ENCODE results near the gene ZNF497. TPM values are rescaled to one million over a fixed set of nuclear protein-coding genes. Genes with fewer than 3 reads are reported as not detected.

ZNF497 gene
- total and polyA plus RNA-seq, 2 donors (not counting 1 experiment from before 2014, with no cell fraction given), result 1.6 to 2.7 TPM

- TF ChIP-seq EZH2 (IDR thresholded peaks at IDR 0.05; ENCODE audit: borderline replicate concordance, insufficient read depth, low read depth, low read length, poor library complexity, severe bottlenecking) (no peak), CTCF (IDR thresholded peaks at IDR 0.05) (no peak)
- Histone ChIP-seq H4K20me1 (ENCODE audit: control insufficient read depth, insufficient read depth, low read length, poor library complexity, severe bottlenecking) (no peaks in the 10 kb centered on the region), H2AFZ (ENCODE audit: insufficient read depth, low read depth, low read length, poor library complexity, severe bottlenecking) (peak overlapping the region; percentile 45), H3K9me3 (ENCODE audit: control extremely low read depth in 1 of 3, control insufficient read depth in 2 of 3, insufficient read depth in 1 of 3, low read length in 2 of 3) (no peaks in the 10 kb centered on the region), H3K36me3 (replicated peaks in 1 of 2; ENCODE audit: control extremely low read depth in 1 of 2, control insufficient read depth in 1 of 2, extremely low read depth in 1 of 2, insufficient read depth in 2 of 2, low read length in 1 of 2) (peaks cover 0 to 2% of the 10 kb centered on the region in 2 experiments), H3K79me2 (ENCODE audit: control insufficient read depth, insufficient read depth, low read length) (peaks cover 34% of the 10 kb centered on the region), H3K27me3 (replicated peaks in 1 of 4; ENCODE audit: control extremely low read depth in 1 of 4, control insufficient read depth in 3 of 4, insufficient read depth in 4 of 4, low read length in 3 of 4) (no peaks in the 10 kb centered on the region), H3K9ac (ENCODE audit: low read length) (peak overlapping the region; percentile 72), H3K4me1 (ENCODE audit: control insufficient read depth in 2 of 2, insufficient read depth in 2 of 2, low read length in 2 of 2) (peaks cover 33 to 41% of the 10 kb centered on the region in 2 donors), H3K4me3 (ENCODE audit: control extremely low read depth in 1 of 5, extremely low read depth in 1 of 5, insufficient read depth in 1 of 5, low read depth in 2 of 5, low read length in 4 of 5) (peak overlapping the region; percentile 22 to 78 (median 66)), H3K4me2 (replicated peaks; ENCODE audit: low read depth, low read length, poor library complexity, severe bottlenecking) (peak overlapping the region; percentile 78), H3K27ac (ENCODE audit: low read length in 2 of 2) (peak overlapping the region; percentile 89 to 97)
- no peak for DNase-seq
- ChIA-PET POLR2A (interaction anchor here (0.7 to 4.0 kb wide), 11 partner anchors 19 to 199 kb away, joined by 3 to 35 read pairs (median 5); partner anchors contain the start of genes CHMP2A, ERVK3-1, ZBTB45 and ZNF132), CTCF (interaction anchor here (0.6 to 1.2 kb wide), 3 partner anchors 35 to 93 kb away, joined by 3 to 4 read pairs (median 3); partner anchors contain the start of gene ZSCAN22)
- no peak for ATAC-seq (ENCODE audit: low read depth)
- WGBS (ENCODE audit: insufficient coverage), result 31% methylated on average over 21 of the region's 26 CpGs
- Mint-ChIP-seq H3K27ac (peak overlapping the region; percentile 95), H3K9me3 (ENCODE audit: insufficient read depth) (no peaks in the 10 kb centered on the region), H3K4me3 (peak overlapping the region; percentile 92), H3K4me1 (peaks cover 35% of the 10 kb centered on the region), H3K27me3 (no peaks in the 10 kb centered on the region)
- intact Hi-C loops (cut with micrococcal nuclease), result loop anchor here (1.0 to 2.0 kb wide), 11 partner anchors 19 to 137 kb away; partner anchors contain the start of genes ERVK3-1, ZBTB45, ZNF132 and ZNF497
These were observed 19.1 kb upstream of the ZNF497 start for GRCh38 chr19:58381460-58382212.

Measured in B cell (primary cell).